Stomach (tissue), 9 donors: ENCODE measurements around the gene GEMIN5. TPM values are rescaled to one million over a fixed set of nuclear protein-coding genes. Genes with fewer than 3 reads are reported as not detected.

Source experiments
- DNase-seq, 2 donors: peaks; one replicate each; pipeline versions ENCODE4 v3.0.0 to v3.0.0-alpha.2; 2013 to 2019
- H3K27ac ChIP-seq, 5 donors: fragments of 200-600 bp in 4 of 5; sonication (generic) in 4 of 5; one replicate each; pipeline ENCODE4 v1.5.1; 2013 to 2019; ENCODE audit warnings: mild to moderate bottlenecking in 1 of 5, moderate library complexity in 1 of 5
- H3K27me3 ChIP-seq, 3 donors: fragments of 200-600 bp; sonication (generic); one replicate each; pipeline ENCODE4 v1.5.1; 2017 to 2019; ENCODE audit warnings: mixed run types in 1 of 3
- H3K36me3 ChIP-seq, 4 donors: fragments of 200-600 bp; sonication (generic); 1 replicate in 3 of 4; 2 replicates in 1 of 4; pipeline ENCODE4 v1.5.1; 2016 to 2019
- H3K4me1 ChIP-seq, 4 donors: fragments of 200-600 bp; sonication (generic); one replicate each; pipeline ENCODE4 v1.5.1; 2016 to 2019
- H3K4me3 ChIP-seq, 4 donors: fragments of 200-600 bp; sonication (generic) in 3 of 4; one replicate each; pipeline ENCODE4 v1.5.1; 2016 to 2019; ENCODE audit warnings: mild to moderate bottlenecking in 1 of 4
- H3K9me3 ChIP-seq, 4 donors: fragments of 200-600 bp; sonication (generic); one replicate each; pipeline ENCODE4 v1.5.1; 2016 to 2019
- CTCF ChIP-seq, 7 experiments: fragments of 450-650 bp in 4 of 7; fragments of 200-600 bp in 3 of 7; sonication (generic) in 3 of 7; IDR thresholded peaks; one replicate each; pipeline ENCODE4 v1.5.1; 2016 to 2019; ENCODE audit warnings: antibody characterized with exemption in 7 of 7, control low read depth in 2 of 7, mild to moderate bottlenecking in 1 of 7
- EP300 ChIP-seq: sonication (generic); formaldehyde crosslinking; IDR thresholded peaks from one replicate; pipeline ENCODE4 v1.6.1; 2017; ENCODE audit warnings: antibody characterized with exemption
- POLR2A ChIP-seq, 4 donors: fragments of 450-650 bp; IDR thresholded peaks; one replicate each; pipeline ENCODE4 v1.6.1; 2016; ENCODE audit warnings: antibody characterized with exemption in 4 of 4, control low read depth in 2 of 4, mild to moderate bottlenecking in 1 of 4, moderate library complexity in 1 of 4
- POLR2AphosphoS5 ChIP-seq, 3 donors: sonication (generic); formaldehyde crosslinking; IDR thresholded peaks; one replicate each; pipeline ENCODE4 v1.6.1; 2016; ENCODE audit warnings: antibody characterized with exemption in 3 of 3
- WGBS, 5 donors: extraction: QIAGEN DNeasy Blood & Tissue Kit in 3 of 5; methylation state at CpG; one replicate each; pipeline versions ENCODE4 v1.1.5 to v1.1.7; 2013 to 2018; 5-methylcytosine and 5-hydroxymethylcytosine counted together
- intact Hi-C: fragments of 100-400 bp; cut with DNase I; formaldehyde crosslinking; loops from one replicate; pipeline ENCODE4 v1.15.1; 2023; ENCODE audit warnings: low total_unique reads
- polyA plus RNA-seq, 3 donors: library from polyadenylated mRNA; stranded (reverse); fragments of 200-250 nt; gene quantifications; one replicate each; pipeline ENCODE4 v1.2.3, GENCODE V29; 2013
- total RNA-seq, 5 donors: library from RNA; depleted of rRNA; stranded (reverse); fragments of >200 nt; gene quantifications; one replicate each; pipeline versions ENCODE4 v1.1.0 to v1.2.3, GENCODE V29; 2014 to 2016
- donor health status: healthy with polysubstance abuse.
- donor health status: Bipolar disorder and iron deficiency.
- donor health status: healthy.

The GEMIN5 gene
- total and polyA plus RNA-seq, 8 donors, result 2.1 to 13.8 (median 4.6) TPM

- DNase-seq, result no peak
- no peaks in the 10 kb centered on the region for H3K9me3 ChIP-seq
- H3K27ac ChIP-seq, result no peak overlapping the region
- H3K36me3 ChIP-seq, result peaks cover 14 to 48% (median 43%) of the 10 kb centered on the region in 4 donors
- peaks cover 25 to 65% (median 38%) of the 10 kb centered on the region in 4 donors for H3K4me1 ChIP-seq
- no peak for TF ChIP-seq POLR2A (IDR thresholded peaks at IDR 0.05)
- no peak for TF ChIP-seq POLR2AphosphoS5 (IDR thresholded peaks at IDR 0.05)
- no peak for TF ChIP-seq EP300
- TF ChIP-seq CTCF (IDR thresholded peaks at IDR 0.05), result no peak
- no peaks in the 10 kb centered on the region for H3K27me3 ChIP-seq
- H3K4me3 ChIP-seq, result no peak overlapping the region
- intact Hi-C loops, result loop anchor here (10.0 kb wide), 1 partner anchor 72 kb away; the partner anchor contains the start of gene GEMIN5
- 69 to 90% (median 73%) methylated on average over 2 of the region's 2 CpGs for WGBS, 5 donors
Observed at GRCh38 chr5:154862766-154863165, 75.2 kb downstream of the GEMIN5 start.

GRCh38 chr5:154861946-154862345 lies 76.1 kb downstream of the GEMIN5 start:
- peaks cover 29 to 67% (median 42%) of the 10 kb centered on the region in 4 donors for H3K4me1 ChIP-seq
- H3K9me3 ChIP-seq, result no peaks in the 10 kb centered on the region
- H3K27ac ChIP-seq, result no peak overlapping the region
- DNase-seq, result no peak
- no peaks in the 10 kb centered on the region for H3K27me3 ChIP-seq
- peaks cover 14 to 40% (median 36%) of the 10 kb centered on the region in 4 donors for H3K36me3 ChIP-seq
- intact Hi-C loops, result loop anchor here (10.0 kb wide), 1 partner anchor 73 kb away; the partner anchor contains the start of gene GEMIN5
- WGBS, 5 donors, result 77 to 83% (median 79%) methylated on average over 8 of the region's 8 CpGs
- no peak overlapping the region for H3K4me3 ChIP-seq
- TF ChIP-seq POLR2A (IDR thresholded peaks at IDR 0.05), result no peak
- no peak for TF ChIP-seq EP300
- TF ChIP-seq CTCF (IDR thresholded peaks at IDR 0.05), result no peak
- TF ChIP-seq POLR2AphosphoS5 (IDR thresholded peaks at IDR 0.05), result no peak

- Histone ChIP-seq H3K27ac (peak overlapping the region in 4 of 5 donors; percentile 97 to 99 (median 98)), H3K27me3 (no peaks in the 10 kb centered on the region), H3K36me3 (peaks cover 11 to 28% (median 27%) of the 10 kb centered on the region in 4 donors), H3K4me3 (peak overlapping the region; percentile 67 to 82 (median 74)), H3K4me1 (peaks cover 33 to 61% (median 47%) of the 10 kb centered on the region in 4 donors), H3K9me3 (no peaks in the 10 kb centered on the region)
- DNase-seq, result no peak
- TF ChIP-seq CTCF (IDR thresholded peaks at IDR 0.05), result no peak
- TF ChIP-seq POLR2A (IDR thresholded peaks at IDR 0.05), result no peak
- no peak for TF ChIP-seq POLR2AphosphoS5 (IDR thresholded peaks at IDR 0.05)
- TF ChIP-seq EP300, result no peak
- 37 to 60% (median 50%) methylated on average over 4 of the region's 4 CpGs for WGBS, 5 donors
- intact Hi-C loops, result loop anchor here (10.0 kb wide), 1 partner anchor 74 kb away; the partner anchor contains the start of gene GEMIN5
Observed at GRCh38 chr5:154860765-154861164, 77.2 kb downstream of the GEMIN5 start.

GRCh38 chr5:154860123-154860522 lies 77.9 kb downstream of the GEMIN5 start:
- intact Hi-C loops, result loop anchor here (10.0 kb wide), 1 partner anchor 75 kb away; the partner anchor contains the start of gene GEMIN5
- no peak for TF ChIP-seq EP300
- peak in 2 of 3 donors; percentile 20 to 41 for TF ChIP-seq POLR2AphosphoS5 (IDR thresholded peaks at IDR 0.05)
- TF ChIP-seq POLR2A (IDR thresholded peaks at IDR 0.05), result no peak
- no peak for TF ChIP-seq CTCF (IDR thresholded peaks at IDR 0.05)
- Histone ChIP-seq H3K9me3 (no peaks in the 10 kb centered on the region), H3K4me3 (peak overlapping the region; percentile 67 to 82 (median 74)), H3K4me1 (peaks cover 33 to 55% (median 44%) of the 10 kb centered on the region in 4 donors), H3K27me3 (no peaks in the 10 kb centered on the region), H3K27ac (peak overlapping the region in 4 of 5 donors; percentile 97 to 99 (median 98)), H3K36me3 (peaks cover 8 to 21% (median 21%) of the 10 kb centered on the region in 4 donors)
- WGBS, 5 donors, result 27 to 38% (median 35%) methylated on average over 5 of the region's 5 CpGs
- DNase-seq, result peak in 1 of 2 donors; percentile 35
